ENCODE measurements around the gene SLC1A2. TPM values are rescaled to one million over a fixed set of nuclear protein-coding genes. Genes with fewer than 3 reads are reported as not detected.

Gene SLC1A2
- total and polyA plus RNA-seq, 2 donors (not counting 1 experiment from before 2014, with no cell fraction given) = 1.2 to 7.6 TPM

- Histone ChIP-seq H3K4me2 (ENCODE audit: extremely low read depth, insufficient read depth, low read length) (no peak overlapping the region), H3K9me3 (ENCODE audit: control insufficient read depth, insufficient read depth, low read depth, low read length) (no peaks in the 10 kb centered on the region), H3K4me3 (replicated peaks in 1 of 4; ENCODE audit: control extremely low read depth in 1 of 4, insufficient read depth in 1 of 4, low read depth in 3 of 4, low read length in 4 of 4) (no peak overlapping the region), H3K4me1 (ENCODE audit: control insufficient read depth, extremely low read depth, insufficient read depth, low read length) (no peaks in the 10 kb centered on the region), H3K36me3 (ENCODE audit: control insufficient read depth, insufficient read depth, low read length) (peaks cover 22% of the 10 kb centered on the region), H4K20me1 (ENCODE audit: control insufficient read depth, extremely low read depth, insufficient read depth, low read length) (no peaks in the 10 kb centered on the region), H2AFZ (ENCODE audit: low read length) (no peak overlapping the region), H3K9ac (ENCODE audit: insufficient read depth, low read length) (no peak overlapping the region), H3K27ac (ENCODE audit: insufficient read depth, low read length) (no peak overlapping the region), H3K79me2 (ENCODE audit: control insufficient read depth, insufficient read depth, low read length) (peaks cover 43% of the 10 kb centered on the region), H3K27me3 (ENCODE audit: control insufficient read depth, insufficient read depth, low read length) (no peaks in the 10 kb centered on the region)
- no peak for DNase-seq (ENCODE audit: low read depth in 2 of 2)
- TF ChIP-seq CTCF (conservative IDR thresholded peaks at IDR 0.05 in 1 of 2, IDR thresholded peaks at IDR 0.05 in 1 of 2; ENCODE audit: low read depth in 1 of 2, low read length in 2 of 2) = no peak
- no peak for TF ChIP-seq EZH2 (IDR thresholded peaks at IDR 0.05; ENCODE audit: low read length, missing control alignments)
Observed at GRCh38 chr11:35206616-35207015, 212.7 kb downstream of the SLC1A2 start.

- Histone ChIP-seq H3K27ac (ENCODE audit: insufficient read depth, low read length) (no peak overlapping the region), H3K79me2 (ENCODE audit: control insufficient read depth, insufficient read depth, low read length) (peaks cover 54% of the 10 kb centered on the region), H3K4me1 (ENCODE audit: control insufficient read depth, extremely low read depth, insufficient read depth, low read length) (no peaks in the 10 kb centered on the region), H4K20me1 (ENCODE audit: control insufficient read depth, extremely low read depth, insufficient read depth, low read length) (no peaks in the 10 kb centered on the region), H2AFZ (ENCODE audit: low read length) (no peak overlapping the region), H3K27me3 (ENCODE audit: control insufficient read depth, insufficient read depth, low read length) (no peaks in the 10 kb centered on the region), H3K4me3 (replicated peaks in 1 of 4; ENCODE audit: control extremely low read depth in 1 of 4, insufficient read depth in 1 of 4, low read depth in 3 of 4, low read length in 4 of 4) (no peak overlapping the region), H3K9ac (ENCODE audit: insufficient read depth, low read length) (no peak overlapping the region), H3K9me3 (ENCODE audit: control insufficient read depth, insufficient read depth, low read depth, low read length) (no peaks in the 10 kb centered on the region), H3K4me2 (ENCODE audit: extremely low read depth, insufficient read depth, low read length) (no peak overlapping the region), H3K36me3 (ENCODE audit: control insufficient read depth, insufficient read depth, low read length) (peaks cover 25% of the 10 kb centered on the region)
- DNase-seq (ENCODE audit: low read depth in 2 of 2) = no peak
- TF ChIP-seq CTCF (conservative IDR thresholded peaks at IDR 0.05 in 1 of 2, IDR thresholded peaks at IDR 0.05 in 1 of 2; ENCODE audit: low read depth in 1 of 2, low read length in 2 of 2) (no peak), EZH2 (IDR thresholded peaks at IDR 0.05; ENCODE audit: low read length, missing control alignments) (no peak)
Observed at GRCh38 chr11:35204614-35205013, 214.7 kb downstream of the SLC1A2 start.

Other genes starting within 250 kb of the SLC1A2 start
- 159 and 189 TPM in 2 replicates for gene PAMR1, start 106.1 kb upstream of the SLC1A2 start, total RNA-seq
- gene PAMR1, start 106.1 kb upstream of the SLC1A2 start, polyA plus RNA-seq = 120 and 132 TPM in 2 replicates
- 8.7 and 10.4 TPM in 2 replicates for gene FJX1, start 198.9 kb upstream of the SLC1A2 start, total RNA-seq
- 4.2 and 7.1 TPM in 2 replicates for gene FJX1, start 198.9 kb upstream of the SLC1A2 start, polyA plus RNA-seq
- 10.4 and 13.1 TPM in 2 replicates for gene TRIM44, start 243.2 kb upstream of the SLC1A2 start, total RNA-seq
- 65.7 and 78.3 TPM in 2 replicates for gene TRIM44, start 243.2 kb upstream of the SLC1A2 start, polyA plus RNA-seq